Endothelial cell of umbilical vein (primary cell): ENCODE measurements around the gene TM9SF4.

ENCODE experiments used
- EZH2 ChIP-seq: IDR thresholded peaks from 2 replicates; pipeline ENCODE4 v1.6.1; 2012; ENCODE audit warnings: borderline replicate concordance, low read depth, mild to moderate bottlenecking, moderate library complexity, low read length, inconsistent platforms; ENCODE audit not compliant: severe bottlenecking
- FOS ChIP-seq: IDR thresholded peaks from 2 replicates; pipeline ENCODE4 v1.6.1; 2011; ENCODE audit warnings: mild to moderate bottlenecking, low read length, moderate library complexity, borderline replicate concordance; ENCODE audit not compliant: insufficient read depth
- GATA2 ChIP-seq: IDR thresholded peaks from 2 replicates; pipeline ENCODE4 v1.7.0; 2011; ENCODE audit warnings: low read depth, mild to moderate bottlenecking, moderate library complexity, mixed read lengths, low read length; ENCODE audit not compliant: insufficient read length, insufficient read depth
- MAX ChIP-seq: IDR thresholded peaks from 2 replicates; pipeline ENCODE4 v1.6.1; 2011; ENCODE audit not compliant: insufficient read depth, insufficient read length
- POLR2A ChIP-seq: IDR thresholded peaks from 2 replicates; pipeline ENCODE4 v1.6.1; 2012; ENCODE audit warnings: low read depth, mild to moderate bottlenecking, control low read depth, low read length
- POLR2AphosphoS5 ChIP-seq: IDR thresholded peaks from 2 replicates; pipeline ENCODE4 v1.6.1; 2012; ENCODE audit warnings: low read depth, mild to moderate bottlenecking, control low read depth, low read length, moderate library complexity; ENCODE audit not compliant: insufficient read depth
- TF ChIP-seq, protein P1 (sequence below), 2 donors: IDR thresholded peaks; 1 replicate in 1 of 2; 2 replicates in 1 of 2; pipeline ENCODE4 v1.5.1; 2011; ENCODE audit warnings: low read length in 2 of 2, mild to moderate bottlenecking in 2 of 2, moderate library complexity in 2 of 2, control low read depth in 1 of 2, inconsistent platforms in 1 of 2, low read depth in 1 of 2; ENCODE audit not compliant: insufficient read depth in 1 of 2; ENCODE audit errors: extremely low read depth in 1 of 2

GRCh38 chr20:32070690-32071213, 38.8 kb upstream of the TM9SF4 start:
- TF ChIP-seq, protein P1, sequence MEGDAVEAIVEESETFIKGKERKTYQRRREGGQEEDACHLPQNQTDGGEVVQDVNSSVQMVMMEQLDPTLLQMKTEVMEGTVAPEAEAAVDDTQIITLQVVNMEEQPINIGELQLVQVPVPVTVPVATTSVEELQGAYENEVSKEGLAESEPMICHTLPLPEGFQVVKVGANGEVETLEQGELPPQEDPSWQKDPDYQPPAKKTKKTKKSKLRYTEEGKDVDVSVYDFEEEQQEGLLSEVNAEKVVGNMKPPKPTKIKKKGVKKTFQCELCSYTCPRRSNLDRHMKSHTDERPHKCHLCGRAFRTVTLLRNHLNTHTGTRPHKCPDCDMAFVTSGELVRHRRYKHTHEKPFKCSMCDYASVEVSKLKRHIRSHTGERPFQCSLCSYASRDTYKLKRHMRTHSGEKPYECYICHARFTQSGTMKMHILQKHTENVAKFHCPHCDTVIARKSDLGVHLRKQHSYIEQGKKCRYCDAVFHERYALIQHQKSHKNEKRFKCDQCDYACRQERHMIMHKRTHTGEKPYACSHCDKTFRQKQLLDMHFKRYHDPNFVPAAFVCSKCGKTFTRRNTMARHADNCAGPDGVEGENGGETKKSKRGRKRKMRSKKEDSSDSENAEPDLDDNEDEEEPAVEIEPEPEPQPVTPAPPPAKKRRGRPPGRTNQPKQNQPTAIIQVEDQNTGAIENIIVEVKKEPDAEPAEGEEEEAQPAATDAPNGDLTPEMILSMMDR (IDR thresholded peaks at IDR 0.05; ENCODE audit: extremely low read depth in 1 of 2, insufficient read depth in 1 of 2, low read depth in 1 of 2, low read length in 2 of 2) = no peak
- no peak for TF ChIP-seq EZH2
- TF ChIP-seq GATA2 = no peak
- TF ChIP-seq FOS = no peak
- TF ChIP-seq POLR2AphosphoS5 = no peak
- no peak for TF ChIP-seq POLR2A
- no peak for TF ChIP-seq MAX
